Fibroblast of skin of back (primary cell): Measurements from ENCODE around the gene PXT1.

Experiments
- DNase-seq: peaks from one replicate; pipeline ENCODE4 v3.0.0-alpha.2; 2013

PXT1 gene

DNA sequence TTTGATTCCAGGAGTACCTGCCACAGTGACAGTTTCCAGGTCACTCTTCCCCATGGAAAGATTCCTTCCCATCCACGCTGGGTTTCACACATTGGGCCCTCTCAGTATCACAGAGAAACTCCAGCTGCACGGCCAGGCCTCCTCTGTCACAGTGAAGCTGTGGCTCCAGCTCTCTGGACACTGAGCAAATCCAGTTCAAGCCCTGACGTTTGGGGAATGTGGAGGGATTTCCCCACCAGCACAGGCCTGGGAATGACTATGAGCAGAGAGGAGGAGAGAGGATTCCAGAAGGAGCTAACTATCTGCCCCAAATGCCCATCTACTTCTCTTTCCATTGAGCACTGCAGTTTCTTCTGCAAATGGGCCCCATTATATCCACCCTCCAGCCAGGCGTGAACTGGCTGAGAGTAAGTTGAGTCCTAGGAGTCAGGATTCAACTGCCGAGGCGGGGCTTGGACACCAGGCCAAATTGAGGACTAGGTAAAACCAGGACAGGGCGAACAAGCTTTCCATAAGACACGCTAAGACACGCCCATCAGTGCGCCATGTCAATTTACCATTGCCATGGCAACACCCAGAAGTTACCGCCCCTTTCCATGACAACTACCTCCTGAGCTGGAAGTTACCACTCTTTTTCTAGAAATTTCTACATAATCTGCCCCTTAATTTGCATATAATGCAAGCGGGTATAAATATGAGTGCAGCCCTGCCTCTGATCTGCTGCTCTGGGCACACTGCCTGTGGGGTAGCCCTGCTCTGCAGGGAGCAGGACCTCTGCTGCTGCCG lies 96.8 kb downstream of the PXT1 start:
- no peak for DNase-seq

GRCh38 chr6:36343109-36343680 lies 99.5 kb downstream of the PXT1 start:
- no peak for DNase-seq

GRCh38 chr6:36340618-36341454 lies 101.8 kb downstream of the PXT1 start:
- DNase-seq = peak; percentile 58
